Gastroesophageal sphincter (tissue), 4 donors: ENCODE results near the gene TMED8. TPM values are rescaled to one million over a fixed set of nuclear protein-coding genes. Genes with fewer than 3 reads are reported as not detected.
"Not testable (repeated sequence)": the region's sequence is repeated elsewhere in the genome, so short reads cannot be mapped to it uniquely, and the experiment has no call there.

Experiments
- ATAC-seq: fragments of 150-250 bp; one replicate; pipeline ENCODE4 v1.9.1; 2016; ENCODE audit warnings: mild to moderate bottlenecking, moderate library complexity
- H3K27ac ChIP-seq, 4 donors: fragments of 200-600 bp; sonication (generic) in 3 of 4; 1 replicate in 3 of 4; 2 replicates in 1 of 4; pipeline ENCODE4 v1.5.1; 2016 to 2019
- H3K27me3 ChIP-seq: fragments of 200-600 bp; sonication (generic); one replicate; pipeline ENCODE4 v1.5.1; 2019
- H3K36me3 ChIP-seq, 2 donors: fragments of 200-600 bp; sonication (generic); one replicate each; pipeline ENCODE4 v1.5.1; 2019; ENCODE audit warnings: control low read depth in 1 of 2
- H3K4me1 ChIP-seq, 3 donors: fragments of 200-600 bp; sonication (generic); 1 replicate in 2 of 3; 2 replicates in 1 of 3; pipeline ENCODE4 v1.5.1; 2016 to 2019; ENCODE audit warnings: control low read depth in 2 of 3
- H3K4me3 ChIP-seq, 2 donors: fragments of 200-600 bp; sonication (generic); one replicate each; pipeline ENCODE4 v1.5.1; 2019; ENCODE audit warnings: mild to moderate bottlenecking in 1 of 2, moderate library complexity in 1 of 2
- H3K9me3 ChIP-seq, 3 donors: fragments of 200-600 bp; sonication (generic); one replicate each; pipeline ENCODE4 v1.5.1; 2017 to 2019; ENCODE audit warnings: control low read depth in 2 of 3
- CTCF ChIP-seq, 4 experiments: fragments of 200-600 bp in 2 of 4; fragments of 450-650 bp in 2 of 4; sonication (generic) in 1 of 4; IDR thresholded peaks; one replicate each; pipeline ENCODE4 v1.5.1; 2017 to 2019; ENCODE audit warnings: antibody characterized with exemption in 4 of 4, mild to moderate bottlenecking in 2 of 4, moderate library complexity in 2 of 4
- EP300 ChIP-seq: sonication (generic); formaldehyde crosslinking; IDR thresholded peaks from one replicate; pipeline ENCODE4 v1.6.1; 2017; ENCODE audit warnings: antibody characterized with exemption, mild to moderate bottlenecking
- POLR2A ChIP-seq, 2 donors: fragments of 450-650 bp; IDR thresholded peaks; one replicate each; pipeline ENCODE4 v1.6.1; 2017; ENCODE audit warnings: antibody characterized with exemption in 2 of 2, mild to moderate bottlenecking in 2 of 2, moderate library complexity in 1 of 2
- POLR2AphosphoS5 ChIP-seq: sonication (generic); formaldehyde crosslinking; IDR thresholded peaks from one replicate; pipeline ENCODE4 v1.6.1; 2017; ENCODE audit warnings: antibody characterized with exemption
- WGBS, 2 donors: methylation state at CpG; one replicate each; pipeline ENCODE4 v1.1.5; 2018; ENCODE audit warnings: low coverage in 1 of 2; 5-methylcytosine and 5-hydroxymethylcytosine counted together
- total RNA-seq, 4 donors: library from RNA; depleted of rRNA; stranded (reverse); fragments of >200 nt; gene quantifications; one replicate each; pipeline ENCODE4 v1.1.0, GENCODE V29; 2016

TMED8 gene
- total RNA-seq, 4 donors from 2014 or later = 16.6 to 21.4 (median 20.7) TPM

- H3K27ac ChIP-seq = no peak overlapping the region
- peaks cover 0 to 32% (median 0%) of the 10 kb centered on the region in 3 donors for H3K9me3 ChIP-seq
- H3K4me1 ChIP-seq = no peaks in the 10 kb centered on the region
- ATAC-seq = no peak
- no peak for TF ChIP-seq POLR2A (IDR thresholded peaks at IDR 0.05)
- no peak for TF ChIP-seq POLR2AphosphoS5
- TF ChIP-seq CTCF (IDR thresholded peaks at IDR 0.05) = no peak
- TF ChIP-seq EP300 = no peak
- no peak overlapping the region for H3K4me3 ChIP-seq
- no peaks in the 10 kb centered on the region for H3K27me3 ChIP-seq
- 40 to 88% methylated on average over 1 to 2 of the region's 2 CpGs for WGBS, 2 donors
- peaks cover 0 to 55% of the 10 kb centered on the region in 2 donors for H3K36me3 ChIP-seq
Observed at GRCh38 chr14:77421201-77421600, 44.3 kb upstream of the TMED8 start.

- no peaks in the 10 kb centered on the region for H3K27me3 ChIP-seq
- H3K9me3 ChIP-seq = peaks cover 0 to 32% (median 0%) of the 10 kb centered on the region in 3 donors
- no peaks in the 10 kb centered on the region for H3K4me1 ChIP-seq
- TF ChIP-seq CTCF (IDR thresholded peaks at IDR 0.05) = no peak
- no peak for TF ChIP-seq EP300
- TF ChIP-seq POLR2AphosphoS5 = no peak
- no peak for TF ChIP-seq POLR2A (IDR thresholded peaks at IDR 0.05)
- H3K27ac ChIP-seq = no peak overlapping the region
- ATAC-seq = no peak
- no peak overlapping the region for H3K4me3 ChIP-seq
- WGBS, 2 donors = 84 to 90% methylated on average over 2 to 5 of the region's 8 CpGs
- H3K36me3 ChIP-seq = peaks cover 0 to 12% of the 10 kb centered on the region in 2 donors
Observed at GRCh38 chr14:77416836-77417235, 39.9 kb upstream of the TMED8 start.

- not testable (repeated sequence) for H3K4me1 ChIP-seq, H3K27ac ChIP-seq, H3K4me3 ChIP-seq, ATAC-seq, H3K27me3 ChIP-seq, H3K36me3 ChIP-seq
- H3K9me3 ChIP-seq = peaks cover 0 to 32% (median 0%) of the 10 kb centered on the region in 3 donors
- 100% methylated on average over 1 of the region's 3 CpGs; no CpG with 5 or more reads in 1 of the 2 donors for WGBS, 2 donors
Observed at GRCh38 chr14:77416098-77416497, 39.2 kb upstream of the TMED8 start.

GRCh38 chr14:77415403-77416030 lies 38.6 kb upstream of the TMED8 start:
- ATAC-seq, H3K4me1 ChIP-seq, H3K27me3 ChIP-seq, H3K4me3 ChIP-seq, H3K36me3 ChIP-seq, H3K27ac ChIP-seq: not testable (repeated sequence)
- WGBS, 2 donors = 81 to 94% methylated on average over 5 to 10 of the region's 10 CpGs
- peaks cover 0 to 26% (median 0%) of the 10 kb centered on the region in 3 donors for H3K9me3 ChIP-seq

GRCh38 chr14:77409131-77409533 lies 32.2 kb upstream of the TMED8 start:
- no peaks in the 10 kb centered on the region for H3K4me1 ChIP-seq
- TF ChIP-seq POLR2A (IDR thresholded peaks at IDR 0.05) = no peak
- TF ChIP-seq EP300 = no peak
- no peak for TF ChIP-seq CTCF (IDR thresholded peaks at IDR 0.05)
- TF ChIP-seq POLR2AphosphoS5 = no peak
- H3K9me3 ChIP-seq = no peaks in the 10 kb centered on the region
- H3K4me3 ChIP-seq = no peak overlapping the region
- ATAC-seq = no peak
- WGBS, 2 donors = 34 to 80% methylated on average over 1 to 3 of the region's 3 CpGs
- H3K27me3 ChIP-seq = no peaks in the 10 kb centered on the region
- H3K36me3 ChIP-seq = no peaks in the 10 kb centered on the region
- H3K27ac ChIP-seq = no peak overlapping the region

- H3K4me1 ChIP-seq = no peaks in the 10 kb centered on the region
- H3K27me3 ChIP-seq = no peaks in the 10 kb centered on the region
- no peaks in the 10 kb centered on the region for H3K36me3 ChIP-seq
- TF ChIP-seq POLR2A (IDR thresholded peaks at IDR 0.05) (no peak), POLR2AphosphoS5 (no peak), EP300 (no peak), CTCF (IDR thresholded peaks at IDR 0.05) (no peak)
- H3K9me3 ChIP-seq = no peaks in the 10 kb centered on the region
- no peak for ATAC-seq
- H3K4me3 ChIP-seq = no peak overlapping the region
- no peak overlapping the region for H3K27ac ChIP-seq
- 81 to 100% methylated on average over 2 of the region's 2 CpGs for WGBS, 2 donors
Observed at GRCh38 chr14:77407158-77407557, 30.3 kb upstream of the TMED8 start.
